A549 treated with CpdA at 1 μM for 4 hours (cell line): ENCODE measurements around the gene AIP. TPM values are rescaled to one million over a fixed set of nuclear protein-coding genes. Genes with fewer than 3 reads are reported as not detected.

Source experiments
- total RNA-seq: library from RNA; stranded (reverse); fragments of 200-300 nt; extraction: Qiagen RNA extraction; gene quantifications from 5 replicates; pipeline ENCODE4 v1.2.3, GENCODE V29; 2022; ENCODE audit warnings: low read depth

The AIP gene
- 44.1 to 54.3 TPM (median 48.7 TPM) in 5 replicates for total RNA-seq

DNA sequence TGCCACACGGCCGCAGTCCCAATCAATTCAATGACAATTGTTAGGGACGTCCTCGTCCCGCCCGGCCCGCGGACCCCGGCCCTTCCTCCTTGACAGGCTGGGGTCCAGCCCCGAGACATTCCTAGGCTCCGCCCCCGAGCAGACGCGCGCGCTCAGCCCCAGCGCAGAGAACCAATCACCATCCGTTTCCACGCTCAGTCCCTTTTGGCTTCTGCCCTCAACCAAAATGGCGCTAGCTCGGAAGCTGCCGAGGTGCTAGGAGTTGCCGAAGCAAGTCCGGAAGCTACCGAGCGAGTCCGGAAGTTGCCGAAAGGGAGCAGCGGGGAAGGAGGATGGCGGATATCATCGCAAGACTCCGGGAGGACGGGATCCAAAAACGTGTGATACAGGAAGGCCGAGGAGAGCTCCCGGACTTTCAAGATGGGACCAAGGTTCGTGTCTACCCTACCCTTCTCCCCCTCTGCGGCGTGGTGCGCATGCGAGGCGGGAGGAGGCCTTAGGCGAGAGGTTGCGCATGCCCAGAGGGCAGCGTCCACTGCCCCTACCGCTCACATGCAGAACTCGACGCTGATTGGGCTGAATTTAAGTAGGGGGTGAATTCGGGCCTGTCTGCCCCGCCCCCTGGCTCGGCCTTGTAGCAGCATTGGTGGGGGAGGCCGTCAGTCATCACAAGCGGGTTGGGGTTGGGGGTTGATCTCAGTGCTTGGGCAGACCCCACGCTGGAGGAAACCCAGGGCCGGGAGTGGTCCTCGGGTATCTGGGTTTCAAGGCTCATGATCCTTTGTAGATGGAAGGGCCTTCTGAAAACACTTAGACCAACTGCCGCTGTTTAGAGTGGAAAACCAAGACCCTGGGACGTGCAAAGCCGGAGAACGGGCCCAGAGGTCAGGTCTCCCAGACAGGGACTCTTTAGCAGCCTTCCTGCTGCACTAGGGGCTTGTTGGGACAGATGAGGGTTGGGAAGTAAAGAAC is at the start of gene AIP:
Gene AIP, plus strand, starts transcription at position 200 of the 972 bp plus-strand sequence. Its CDS starts 133 bp downstream, at position 333.

DNA sequence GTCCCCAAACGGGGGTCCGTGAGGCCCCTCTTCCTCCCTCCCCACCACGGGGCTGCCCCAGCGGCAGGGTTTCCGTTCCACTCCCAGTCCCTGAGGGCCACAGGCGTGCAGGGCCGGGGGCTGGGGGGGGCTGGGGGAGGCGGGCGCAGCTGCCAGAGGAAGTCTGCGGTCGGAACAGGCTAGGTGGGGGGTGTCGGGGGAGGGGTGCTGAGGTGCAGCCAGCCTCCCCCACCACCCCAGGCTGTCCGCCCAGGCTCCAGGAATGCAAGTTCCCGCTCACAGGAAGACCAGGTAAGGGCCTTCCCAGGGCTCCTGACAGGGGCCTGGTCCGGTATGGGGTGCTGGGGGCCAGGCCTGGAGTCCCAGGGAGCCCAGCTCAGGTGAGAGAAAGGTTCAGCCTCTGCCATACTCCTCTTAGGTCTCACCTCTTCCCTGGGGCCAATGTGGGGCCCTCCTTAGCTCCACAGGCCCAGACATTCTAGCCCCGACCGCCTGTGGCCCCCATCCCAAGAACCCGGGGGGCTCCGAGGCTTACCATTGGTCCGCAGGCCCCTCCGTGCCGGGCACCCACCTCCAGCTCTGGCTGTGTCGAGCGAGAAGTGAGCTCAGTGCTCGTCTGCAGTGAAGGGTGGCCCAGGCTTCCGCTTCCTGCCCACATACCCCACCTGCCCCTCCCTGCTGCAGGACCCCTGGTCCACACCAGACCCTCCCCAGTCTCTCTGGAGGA is 45.6 kb upstream of the AIP start, which contains the start of gene PTPRCAP:
Gene PTPRCAP, minus strand, starts transcription at position 601 of the 727 bp plus-strand sequence. Its CDS starts 63 bp downstream, at position 538.

DNA sequence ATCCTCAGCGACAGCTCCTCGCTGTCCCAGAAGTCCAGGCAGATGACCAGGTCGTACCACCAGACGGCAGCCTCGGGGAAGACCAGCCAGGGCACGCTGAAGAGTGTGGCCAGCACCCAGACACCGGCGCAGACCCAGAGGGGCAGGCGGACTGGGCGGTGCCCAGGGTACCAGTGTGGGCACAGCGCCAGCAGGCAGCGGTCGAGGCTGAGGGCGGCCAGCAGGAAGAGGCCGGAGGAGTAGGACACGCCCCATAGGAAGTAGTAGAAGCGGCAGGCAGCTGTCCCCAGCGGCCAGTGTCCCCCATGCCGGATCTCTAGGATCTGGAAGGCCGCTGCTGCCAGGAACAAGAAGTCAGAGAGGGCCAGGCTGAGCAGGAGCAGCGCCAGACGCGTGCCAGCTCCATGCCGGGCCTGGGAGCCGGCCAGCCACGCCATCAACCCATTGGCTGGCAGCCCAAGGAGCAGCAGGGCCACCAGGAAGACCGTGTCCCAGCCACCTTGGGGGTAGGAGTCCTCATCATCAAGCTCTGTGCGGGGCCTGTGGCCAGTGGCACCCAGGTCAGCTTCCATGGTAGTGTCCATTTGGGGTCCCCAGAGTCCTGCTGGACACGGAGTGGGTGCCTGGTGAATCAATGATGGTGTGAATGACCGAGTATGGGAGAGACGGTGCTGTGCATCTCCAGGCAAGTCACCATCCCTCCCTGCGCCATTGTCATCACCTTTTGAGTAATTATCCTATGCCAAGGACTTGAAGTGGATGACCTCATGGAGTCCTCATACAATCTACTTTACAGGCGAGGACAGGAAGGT is 30.5 kb upstream of the AIP start, which contains the start of gene GPR152:
Gene GPR152, minus strand, starts transcription at position 589 of the 812 bp plus-strand sequence. Its CDS starts 5 bp downstream, at position 584.

DNA sequence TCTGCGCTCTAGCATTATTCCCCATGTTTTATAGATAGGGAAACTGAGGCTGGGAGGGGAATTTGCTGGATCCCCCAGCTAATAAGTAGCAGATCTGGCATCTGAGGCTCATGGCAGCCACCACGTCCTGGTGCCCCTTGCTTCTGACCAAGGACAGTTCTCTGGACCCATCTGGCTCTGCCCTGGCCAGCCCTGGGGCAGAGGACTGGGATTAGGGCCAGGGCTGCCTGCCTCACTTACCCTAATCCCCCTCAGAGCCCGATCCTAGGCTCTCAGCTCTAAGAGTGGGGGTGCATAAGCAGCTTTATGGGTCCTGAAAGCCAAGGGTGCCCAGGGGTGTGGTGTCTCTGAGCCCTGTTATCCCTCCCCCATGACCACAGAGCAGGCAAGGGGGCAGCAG is 27.8 kb upstream of the AIP start, which contains the start of gene CABP4:
Gene CABP4, plus strand, starts transcription at position 301 of the 400 bp plus-strand sequence. Its CDS starts 70 bp downstream, at position 371.

DNA sequence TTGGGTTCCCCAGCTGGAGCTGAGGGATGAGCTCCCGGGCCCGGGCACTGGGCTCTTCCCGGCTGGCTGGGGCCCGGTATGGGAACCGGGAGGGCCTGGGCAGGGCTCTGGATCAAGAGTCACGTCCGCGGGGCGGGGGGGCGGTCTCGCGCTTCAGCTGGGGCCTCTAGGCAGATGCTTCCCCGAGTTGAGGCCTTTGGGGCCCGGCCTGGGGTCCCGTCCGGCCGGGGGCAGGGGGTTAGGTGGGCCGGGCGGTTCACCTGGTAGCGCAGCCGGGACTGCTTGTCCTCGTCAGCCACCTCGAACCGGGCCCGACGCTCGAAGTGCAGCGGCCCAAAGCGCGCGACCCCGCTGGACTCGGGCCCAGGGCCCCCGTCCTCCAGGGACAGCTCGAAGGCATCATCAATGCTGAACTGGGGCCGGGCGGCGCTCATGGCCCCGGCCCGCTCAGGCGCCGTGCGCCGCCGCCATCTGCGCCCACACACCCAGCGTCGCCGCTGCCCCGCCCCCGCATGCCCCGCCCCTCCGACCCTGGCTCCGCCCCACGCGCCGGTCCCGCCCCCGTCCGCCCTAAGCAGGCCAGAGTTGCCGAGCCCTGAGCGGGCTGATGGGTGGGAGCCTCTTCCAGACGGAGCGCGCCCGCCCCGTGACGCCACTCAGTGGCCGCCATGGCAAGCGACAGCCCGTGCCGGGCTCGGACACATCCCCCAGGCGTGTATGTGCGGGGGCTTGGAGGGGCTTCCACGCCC is 13.9 kb upstream of the AIP start, which contains the start of gene TMEM134:
Gene TMEM134, minus strand, starts transcription at position 493 of the 749 bp plus-strand sequence. Its CDS starts 59 bp downstream, at position 434.

DNA sequence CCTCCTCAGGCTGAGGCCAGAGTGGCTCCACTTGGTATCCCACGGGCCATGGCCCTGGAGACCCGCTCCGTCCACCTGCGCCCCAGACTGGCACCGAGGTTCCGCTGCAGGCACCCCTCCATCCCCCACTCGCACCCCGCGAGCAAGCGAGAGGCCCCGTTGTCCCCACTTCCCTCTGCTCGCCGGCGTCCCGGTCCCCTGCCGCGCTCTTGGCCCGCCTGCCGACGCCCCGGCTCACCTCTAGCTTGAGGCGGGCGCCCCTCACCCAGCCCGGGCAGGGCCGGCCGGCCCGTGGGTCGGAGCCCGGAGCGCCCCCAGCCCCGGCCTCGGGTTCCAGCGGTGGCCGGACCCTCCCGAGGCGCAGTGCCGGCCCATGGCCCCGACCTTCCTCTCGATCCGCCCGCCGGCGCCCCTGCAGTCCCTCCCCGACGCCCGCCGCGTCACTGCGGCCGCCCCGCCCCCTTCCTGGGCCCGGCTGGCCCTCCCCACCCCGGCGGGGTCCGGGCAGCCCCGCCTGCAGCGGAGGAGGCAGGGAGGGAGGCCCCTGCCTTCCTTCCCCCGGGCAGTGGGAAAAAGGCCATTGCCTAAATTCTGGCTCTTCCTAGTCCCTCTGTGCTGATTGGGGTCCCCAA is 22.2 kb downstream of the AIP start, which contains the start of gene PITPNM1:
Gene PITPNM1, minus strand, starts transcription at position 414 of the 632 bp plus-strand sequence. CDS start 1,183 bp downstream, outside the sequence.

DNA sequence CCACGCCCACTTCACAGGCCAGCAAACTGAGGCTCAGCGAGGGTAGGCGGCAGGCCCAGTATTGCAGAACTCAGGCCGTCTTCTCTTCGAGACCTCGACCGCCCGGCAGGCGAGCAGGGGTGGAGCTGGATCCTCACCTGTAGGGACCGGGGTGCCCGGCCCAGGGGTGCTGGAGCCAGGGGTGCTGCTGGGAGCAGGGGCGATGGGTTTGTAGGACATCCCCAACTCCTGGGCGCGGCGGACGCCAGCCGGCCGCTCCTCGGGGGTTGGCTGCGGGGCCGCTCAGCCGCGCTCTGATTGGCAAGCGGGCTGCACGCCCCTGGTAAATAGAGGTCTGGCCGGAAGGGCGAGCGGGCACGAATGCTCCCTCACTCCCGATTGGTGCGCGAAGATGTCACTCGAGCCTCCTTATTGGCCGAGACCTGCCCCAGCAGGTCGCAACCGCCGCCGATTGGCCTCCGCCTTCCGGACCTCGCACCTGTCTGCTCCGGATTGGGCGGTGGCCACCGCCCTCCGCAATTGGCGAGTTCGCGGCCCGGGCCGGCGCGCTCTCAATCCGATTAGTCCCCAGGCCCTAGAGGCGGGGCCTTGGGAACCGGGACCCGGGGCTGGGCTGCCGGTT is 25.1 kb downstream of the AIP start, which contains the start of gene CDK2AP2:
Gene CDK2AP2, minus strand, starts transcription at position 299 of the 622 bp plus-strand sequence. Its CDS starts 80 bp downstream, at position 219.

DNA sequence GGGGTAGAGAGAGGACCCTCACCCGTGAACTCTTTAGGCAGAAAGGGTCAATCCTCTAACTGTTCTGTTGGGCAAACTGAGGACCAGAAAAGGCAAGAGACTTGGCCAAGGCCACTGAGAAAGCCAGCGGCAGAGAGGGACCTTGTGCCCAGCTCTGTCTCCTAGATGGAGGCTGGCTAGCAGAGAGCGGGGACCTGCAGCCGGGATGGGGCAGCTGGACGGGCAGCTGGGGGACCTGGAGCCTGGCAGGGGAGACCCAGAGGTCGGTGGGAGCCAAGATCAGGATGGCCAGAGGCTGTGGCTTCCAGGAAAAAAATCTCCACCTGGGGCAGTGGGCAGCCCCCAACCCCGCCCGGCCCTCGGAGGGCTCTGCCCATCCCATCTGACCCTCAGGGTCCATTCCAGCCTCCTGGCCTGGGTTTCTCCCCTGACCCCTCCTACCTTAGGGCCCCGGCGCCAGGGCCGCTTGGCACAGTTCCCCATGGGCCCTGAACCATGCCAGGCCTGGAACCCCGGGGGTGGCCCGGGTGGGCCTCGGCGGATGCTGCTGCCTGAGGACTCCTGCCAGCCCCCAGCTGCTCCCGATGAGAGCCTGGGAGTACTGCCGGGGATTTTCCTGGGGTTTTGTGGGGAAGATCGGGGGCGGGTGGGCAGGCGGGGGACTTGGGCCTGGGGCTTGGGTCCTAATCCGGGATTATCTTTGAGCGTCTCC is 40.2 kb downstream of the AIP start, which contains the start of gene CABP2:
Gene CABP2, minus strand, starts transcription at position 603 of the 712 bp plus-strand sequence. Its CDS starts 120 bp downstream, at position 483.

Other genes with a start within 250 kb of the AIP start
- gene GRK2, start 216.6 kb upstream of the AIP start, total RNA-seq, result 25.9 to 40.4 TPM (median 37.5 TPM) in 5 replicates
- 20.0 to 29.6 TPM (median 25.1 TPM) in 5 replicates for gene ANKRD13D, start 193.7 kb upstream of the AIP start, total RNA-seq
- gene SSH3, start 179.5 kb upstream of the AIP start, total RNA-seq, result 16.1 to 33.6 TPM (median 21.4 TPM) in 5 replicates
- 201 to 271 TPM (median 246 TPM) in 5 replicates for gene POLD4, start 129.5 kb upstream of the AIP start, total RNA-seq
- gene CLCF1, start 109.4 kb upstream of the AIP start, total RNA-seq, result 43.7 to 49.7 TPM (median 44.6 TPM) in 5 replicates
- gene RAD9A, start 91.0 kb upstream of the AIP start, total RNA-seq, result 24.4 to 39.1 TPM (median 35.9 TPM) in 5 replicates
- 272 to 298 TPM (median 294 TPM) in 5 replicates for gene PPP1CA, start 81.2 kb upstream of the AIP start, total RNA-seq
- gene TBC1D10C, start 78.9 kb upstream of the AIP start, total RNA-seq, result 0.07 to 0.22 TPM in 2 of 5 replicates, not detected in the others
- gene CARNS1, start 67.3 kb upstream of the AIP start, total RNA-seq, result 0.12 to 0.24 TPM (median 0.16 TPM) in 5 replicates
- gene RPS6KB2, start 54.5 kb upstream of the AIP start, total RNA-seq, result 38.4 to 52.4 TPM (median 50.5 TPM) in 5 replicates
- gene PTPRCAP, start 45.3 kb upstream of the AIP start, total RNA-seq, result 0.20 to 0.50 TPM (median 0.36 TPM) in 4 of 5 replicates, not detected in the other
- 47.7 to 60.2 TPM (median 56.9 TPM) in 5 replicates for gene CORO1B, start 39.5 kb upstream of the AIP start, total RNA-seq
- gene GPR152, start 30.3 kb upstream of the AIP start, total RNA-seq, result not detected in 5 replicates
- not detected in 5 replicates for gene CABP4, start 27.7 kb upstream of the AIP start, total RNA-seq
- gene TMEM134, start 13.8 kb upstream of the AIP start, total RNA-seq, result 42.5 to 61.2 TPM (median 52.1 TPM) in 5 replicates
- gene PITPNM1, start 22.3 kb downstream of the AIP start, total RNA-seq, result 41.1 to 63.5 TPM (median 53.4 TPM) in 5 replicates
- 70.1 to 119 TPM (median 105 TPM) in 5 replicates for gene CDK2AP2, start 25.1 kb downstream of the AIP start, total RNA-seq
- not detected in 5 replicates for gene CABP2, start 40.4 kb downstream of the AIP start, total RNA-seq
- gene GSTP1, start 100.8 kb downstream of the AIP start, total RNA-seq, result 1,398 to 1,764 TPM (median 1,658 TPM) in 5 replicates
- 138 to 149 TPM (median 148 TPM) in 5 replicates for gene NDUFV1, start 123.9 kb downstream of the AIP start, total RNA-seq
- 6.3 to 14.4 TPM (median 12.4 TPM) in 5 replicates for gene NUDT8, start 146.9 kb downstream of the AIP start, total RNA-seq
- not detected in 5 replicates for gene TBX10, start 156.7 kb downstream of the AIP start, total RNA-seq
- gene ACY3, start 167.7 kb downstream of the AIP start, total RNA-seq, result 1.3 to 2.1 TPM (median 1.3 TPM) in 5 replicates
- gene ALDH3B2, start 191.6 kb downstream of the AIP start, total RNA-seq, result not detected in 5 replicates